HepG2 (cell line): ENCODE data around the gene MRPL38. TPM values are rescaled to one million over a fixed set of nuclear protein-coding genes. Genes with fewer than 3 reads are reported as not detected.

Source experiments
- AKAP8 ChIP-seq: sonication (generic); formaldehyde crosslinking; IDR thresholded peaks from 2 replicates; pipeline ENCODE4 v1.5.1; 2020; ENCODE audit warnings: mild to moderate bottlenecking, missing genetic modification reagents
- CHD2 ChIP-seq: IDR thresholded peaks from 2 replicates; pipeline ENCODE4 v1.6.1; 2011; ENCODE audit warnings: low read depth, low read length, improper control_type of control experiment
- CHD4 ChIP-seq: fragments of 200-600 bp; sonication (generic); IDR thresholded peaks from 2 replicates; pipeline ENCODE4 v1.7.0; 2017; ENCODE audit warnings: mild to moderate bottlenecking, low read length, borderline replicate concordance
- ETV5 ChIP-seq: IDR thresholded peaks from 2 replicates; pipeline ENCODE4 v1.6.1; 2018; ENCODE audit warnings: missing biosample characterization, missing genetic modification reagents, inconsistent platforms, borderline replicate concordance
- NPAS2 ChIP-seq: sonication (generic); formaldehyde crosslinking; IDR thresholded peaks from 2 replicates; pipeline ENCODE4 v1.8.0; 2022; ENCODE audit warnings: mild to moderate bottlenecking, missing genetic modification reagents, borderline replicate concordance
- PHF5A ChIP-seq: IDR thresholded peaks from one replicate; pipeline ENCODE4 v1.6.1; 2018; ENCODE audit warnings: low read depth, missing genetic modification reagents; ENCODE audit not compliant: unreplicated experiment
- STAT5B ChIP-seq: sonication (generic); formaldehyde crosslinking; IDR thresholded peaks from 2 replicates; pipeline ENCODE4 v1.4.0; 2020; ENCODE audit warnings: missing genetic modification reagents
- ZC3H13 ChIP-seq: sonication (generic); formaldehyde crosslinking; IDR thresholded peaks from 2 replicates; pipeline ENCODE4 v1.8.1; 2023; ENCODE audit warnings: mild to moderate bottlenecking, missing genetic modification reagents, moderate library complexity
- ZNF672 ChIP-seq: sonication (generic); formaldehyde crosslinking; IDR thresholded peaks from 2 replicates; pipeline ENCODE4 v1.8.1; 2022; ENCODE audit warnings: missing genetic modification reagents
- polyA plus RNA-seq, 8 experiments: library from polyadenylated mRNA; depleted of rRNA in 3 of 8; stranded (reverse) in 7 of 8; unstranded in 1 of 8; fragments of >200 nt; fragmentation: Illumina TruSeq in 4 of 8; extraction: Trizol in 4 of 8; gene quantifications; 2 replicates each; pipeline versions ENCODE4 v1.2.1 to v1.2.3, GENCODE V29; 2011 to 2016; ENCODE audit warnings: low read depth in 4 of 8, missing spikeins in 1 of 8, mixed read lengths in 1 of 8; ENCODE audit not compliant: insufficient read depth in 1 of 8
- total RNA-seq, 5 experiments: library from RNA; depleted of rRNA; stranded (reverse); fragments of >200 nt; fragmentation: Illumina TruSeq; extraction: Trizol; gene quantifications; 2 replicates each; pipeline ENCODE4 v1.2.3, GENCODE V29; 2016; ENCODE audit warnings: low read depth in 1 of 5
- TF ChIP-seq, protein P1 (sequence below): sonication (generic); formaldehyde crosslinking; IDR thresholded peaks from 2 replicates; pipeline ENCODE4 v1.4.0; 2020; ENCODE audit warnings: missing genetic modification reagents

The MRPL38 gene
- total and polyA plus RNA-seq, 2 of the 13 experiments (the other 11 are each of a cell fraction or from before 2014, with no cell fraction given): 83.7 to 125 TPM

- TF ChIP-seq ZNF672 (CRISPR knock-in tag) (no peak), ETV5 (CRISPR knock-in tag) (peak; percentile 27), CHD2 (no peak), NPAS2 (CRISPR knock-in tag) (no peak), AKAP8 (CRISPR knock-in tag) (peak; percentile 89), CHD4 (no peak), PHF5A (CRISPR knock-in tag) (no peak), ZC3H13 (CRISPR knock-in tag) (0 out of 2 replicates have a peak, but pooled peaks have one; percentile 64), STAT5B (CRISPR knock-in tag) (0 out of 2 replicates have a peak, but pooled peaks have one; percentile 55)
- TF ChIP-seq, protein P1, sequence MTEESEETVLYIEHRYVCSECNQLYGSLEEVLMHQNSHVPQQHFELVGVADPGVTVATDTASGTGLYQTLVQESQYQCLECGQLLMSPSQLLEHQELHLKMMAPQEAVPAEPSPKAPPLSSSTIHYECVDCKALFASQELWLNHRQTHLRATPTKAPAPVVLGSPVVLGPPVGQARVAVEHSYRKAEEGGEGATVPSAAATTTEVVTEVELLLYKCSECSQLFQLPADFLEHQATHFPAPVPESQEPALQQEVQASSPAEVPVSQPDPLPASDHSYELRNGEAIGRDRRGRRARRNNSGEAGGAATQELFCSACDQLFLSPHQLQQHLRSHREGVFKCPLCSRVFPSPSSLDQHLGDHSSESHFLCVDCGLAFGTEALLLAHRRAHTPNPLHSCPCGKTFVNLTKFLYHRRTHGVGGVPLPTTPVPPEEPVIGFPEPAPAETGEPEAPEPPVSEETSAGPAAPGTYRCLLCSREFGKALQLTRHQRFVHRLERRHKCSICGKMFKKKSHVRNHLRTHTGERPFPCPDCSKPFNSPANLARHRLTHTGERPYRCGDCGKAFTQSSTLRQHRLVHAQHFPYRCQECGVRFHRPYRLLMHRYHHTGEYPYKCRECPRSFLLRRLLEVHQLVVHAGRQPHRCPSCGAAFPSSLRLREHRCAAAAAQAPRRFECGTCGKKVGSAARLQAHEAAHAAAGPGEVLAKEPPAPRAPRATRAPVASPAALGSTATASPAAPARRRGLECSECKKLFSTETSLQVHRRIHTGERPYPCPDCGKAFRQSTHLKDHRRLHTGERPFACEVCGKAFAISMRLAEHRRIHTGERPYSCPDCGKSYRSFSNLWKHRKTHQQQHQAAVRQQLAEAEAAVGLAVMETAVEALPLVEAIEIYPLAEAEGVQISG (CRISPR knock-in tag): peak; percentile 80
Observed at GRCh38 chr17:75891605-75892555, 12.8 kb downstream of the MRPL38 start (continued).
